ENCODE measurements around the gene ASZ1.

ASZ1 gene

GRCh38 chr7:117346161-117346560, 81.1 kb downstream of the ASZ1 start:
- no peak for DNase-seq (ENCODE audit: low read depth)

- DNase-seq (ENCODE audit: low read depth): no peak
These were observed 89.3 kb downstream of the ASZ1 start for GRCh38 chr7:117338020-117338419.

GRCh38 chr7:117333168-117333567, 94.1 kb downstream of the ASZ1 start:
- no peak for DNase-seq (ENCODE audit: low read depth)

GRCh38 chr7:117332031-117332430, 95.3 kb downstream of the ASZ1 start:
- DNase-seq (ENCODE audit: low read depth): no peak

GRCh38 chr7:117325836-117326235, 101.5 kb downstream of the ASZ1 start:
- no peak for DNase-seq (ENCODE audit: low read depth)

GRCh38 chr7:117324960-117325359, 102.3 kb downstream of the ASZ1 start:
- no peak for DNase-seq (ENCODE audit: low read depth)

- DNase-seq (ENCODE audit: low read depth): no peak
These were observed 103.2 kb downstream of the ASZ1 start for GRCh38 chr7:117323851-117324711.

GRCh38 chr7:117323305-117323850, 103.9 kb downstream of the ASZ1 start:
- DNase-seq (ENCODE audit: low read depth): no peak

GRCh38 chr7:117322741-117323304, 104.5 kb downstream of the ASZ1 start, which contains the start of gene WNT2:
Gene WNT2 (minus strand): TSS chr7:117323058. CDS start chr7:117322989, 69 bp downstream.
- no peak for DNase-seq (ENCODE audit: low read depth)

- no peak for DNase-seq (ENCODE audit: low read depth)
These were observed 106.8 kb downstream of the ASZ1 start for GRCh38 chr7:117320523-117320922.

GRCh38 chr7:117319181-117319580, 108.1 kb downstream of the ASZ1 start:
- DNase-seq (ENCODE audit: low read depth): no peak

- DNase-seq (ENCODE audit: low read depth): no peak
These were observed 113.7 kb downstream of the ASZ1 start for GRCh38 chr7:117313582-117313981.

Data from stimulated activated CD8-positive, alpha-beta memory T cell treated with anti-CD3 and anti-CD28 coated beads, Interleukin-15, amount 100 ng/mL, for 1 hour (primary cell).